Left lung (tissue), 10 donors: ENCODE data around the gene ZCWPW1. TPM values are rescaled to one million over a fixed set of nuclear protein-coding genes. Genes with fewer than 3 reads are reported as not detected.

Source experiments
- ATAC-seq: fragments of 200-7000 bp; cut with Tn5 transposase; one replicate; pipeline ENCODE4 v1.9.1; 2020; ENCODE audit warnings: moderate library complexity
- DNase-seq, 4 donors: peaks; one replicate each; pipeline ENCODE4 v3.0.0-alpha.2; 2013 to 2020
- H3K27ac ChIP-seq, 2 donors: fragments of 200-600 bp; sonication (generic) in 1 of 2; one replicate each; pipeline versions ENCODE4 v1.5.0 to v1.8.0; 2020 to 2021
- H3K27me3 ChIP-seq, 2 donors: fragments of 200-600 bp; sonication (generic) in 1 of 2; one replicate each; pipeline versions ENCODE4 v1.5.0 to v1.8.0; 2020 to 2021
- H3K36me3 ChIP-seq, 2 donors: fragments of 200-600 bp; sonication (generic) in 1 of 2; one replicate each; pipeline versions ENCODE4 v1.5.0 to v1.8.0; 2020 to 2021
- H3K4me1 ChIP-seq, 2 donors: fragments of 200-600 bp; one replicate each; pipeline ENCODE4 v1.8.0; 2021
- H3K4me3 ChIP-seq, 2 donors: fragments of 200-600 bp; sonication (generic) in 1 of 2; one replicate each; pipeline versions ENCODE4 v1.5.0 to v1.8.0; 2020 to 2021; ENCODE audit warnings: mild to moderate bottlenecking in 1 of 2
- H3K9me3 ChIP-seq, 2 donors: fragments of 200-600 bp; sonication (generic) in 1 of 2; one replicate each; pipeline versions ENCODE4 v1.5.0 to v1.8.0; 2020 to 2021
- intact Hi-C, 2 donors: fragments of 100-400 bp; cut with DNase I; formaldehyde crosslinking; loops; one replicate each; pipeline versions ENCODE4 v1.11.2 to v1.14.2; 2022
- polyA plus RNA-seq, 6 donors: library from polyadenylated mRNA; unstranded; fragments of 120-200 nt; gene quantifications; one replicate each; pipeline ENCODE4 v1.2.1, GENCODE V29; 2013; ENCODE audit not compliant: insufficient read length in 6 of 6
- total RNA-seq, 2 donors: library from RNA; stranded (reverse); fragmentation: NEBNext Ultra II Directional; extraction: Animal tissue kit (Norgen Biotek cat#: 25700); gene quantifications; one replicate each; pipeline ENCODE4 v1.2.1, GENCODE V29; 2021
- TF ChIP-seq, protein P1 (sequence below), 2 donors: fragments of 200-600 bp; sonication (generic) in 1 of 2; IDR thresholded peaks; one replicate each; pipeline versions ENCODE4 v1.5.0 to v1.8.0; 2021; ENCODE audit warnings: antibody characterized with exemption in 2 of 2
- donor health status: DM: no; HTN: yes; CAD: no.
- donor health status: DM: no; HTN: no; CAD: no.

Gene ZCWPW1
- total and polyA plus RNA-seq, 8 donors = 2.9 to 9.8 (median 8.6) TPM

- ATAC-seq (no peak), DNase-seq (no peak)
- Histone ChIP-seq H3K4me3 (no peak overlapping the region), H3K4me1 (no peaks in the 10 kb centered on the region), H3K27me3 (no peaks in the 10 kb centered on the region), H3K9me3 (no peaks in the 10 kb centered on the region), H3K27ac (no peak overlapping the region), H3K36me3 (no peaks in the 10 kb centered on the region)
- TF ChIP-seq, protein P1, sequence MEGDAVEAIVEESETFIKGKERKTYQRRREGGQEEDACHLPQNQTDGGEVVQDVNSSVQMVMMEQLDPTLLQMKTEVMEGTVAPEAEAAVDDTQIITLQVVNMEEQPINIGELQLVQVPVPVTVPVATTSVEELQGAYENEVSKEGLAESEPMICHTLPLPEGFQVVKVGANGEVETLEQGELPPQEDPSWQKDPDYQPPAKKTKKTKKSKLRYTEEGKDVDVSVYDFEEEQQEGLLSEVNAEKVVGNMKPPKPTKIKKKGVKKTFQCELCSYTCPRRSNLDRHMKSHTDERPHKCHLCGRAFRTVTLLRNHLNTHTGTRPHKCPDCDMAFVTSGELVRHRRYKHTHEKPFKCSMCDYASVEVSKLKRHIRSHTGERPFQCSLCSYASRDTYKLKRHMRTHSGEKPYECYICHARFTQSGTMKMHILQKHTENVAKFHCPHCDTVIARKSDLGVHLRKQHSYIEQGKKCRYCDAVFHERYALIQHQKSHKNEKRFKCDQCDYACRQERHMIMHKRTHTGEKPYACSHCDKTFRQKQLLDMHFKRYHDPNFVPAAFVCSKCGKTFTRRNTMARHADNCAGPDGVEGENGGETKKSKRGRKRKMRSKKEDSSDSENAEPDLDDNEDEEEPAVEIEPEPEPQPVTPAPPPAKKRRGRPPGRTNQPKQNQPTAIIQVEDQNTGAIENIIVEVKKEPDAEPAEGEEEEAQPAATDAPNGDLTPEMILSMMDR (IDR thresholded peaks at IDR 0.05) = no peak
- intact Hi-C loops = no loop called here
These were observed 13.1 kb downstream of the ZCWPW1 start for GRCh38 chr7:100415448-100415847.

DNA sequence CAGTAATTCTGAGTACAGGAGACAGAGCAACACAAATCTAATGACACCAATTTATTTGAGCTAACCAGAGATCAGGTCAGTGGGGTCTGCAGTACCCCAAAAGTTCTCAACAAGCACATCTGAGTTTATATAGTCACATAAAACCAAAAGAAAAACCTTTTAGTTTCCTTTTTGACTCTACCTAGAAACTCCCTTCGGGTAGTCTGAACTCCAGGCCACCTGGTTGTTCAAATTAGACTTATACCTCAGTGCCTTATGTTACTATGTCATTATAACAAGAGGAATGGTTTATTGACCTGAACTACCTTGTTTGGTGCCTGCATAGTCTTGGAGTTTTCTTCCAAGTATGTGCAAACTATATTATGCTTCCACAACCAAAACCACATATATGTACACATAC is 14.6 kb downstream of the ZCWPW1 start:
- TF ChIP-seq, protein P1 (IDR thresholded peaks at IDR 0.05) = no peak
- intact Hi-C loops = no loop called here
- H3K27ac ChIP-seq = no peak overlapping the region
- H3K36me3 ChIP-seq = peaks cover 0 to under 1% of the 10 kb centered on the region in 2 donors
- DNase-seq (no peak), ATAC-seq (no peak)
- H3K27me3 ChIP-seq = no peaks in the 10 kb centered on the region
- H3K9me3 ChIP-seq = no peaks in the 10 kb centered on the region
- no peak overlapping the region for H3K4me3 ChIP-seq
- no peaks in the 10 kb centered on the region for H3K4me1 ChIP-seq

- H3K27ac ChIP-seq = no peak overlapping the region
- peaks cover 0 to 6% of the 10 kb centered on the region in 2 donors for H3K36me3 ChIP-seq
- H3K4me1 ChIP-seq = no peaks in the 10 kb centered on the region
- no peaks in the 10 kb centered on the region for H3K9me3 ChIP-seq
- intact Hi-C loops = no loop called here
- no peak overlapping the region for H3K4me3 ChIP-seq
- DNase-seq = no peak
- TF ChIP-seq, protein P1 (IDR thresholded peaks at IDR 0.05) = no peak
- H3K27me3 ChIP-seq = no peaks in the 10 kb centered on the region
- ATAC-seq = peak; percentile 68
These were observed 15.2 kb downstream of the ZCWPW1 start for GRCh38 chr7:100413346-100413745.

DNA sequence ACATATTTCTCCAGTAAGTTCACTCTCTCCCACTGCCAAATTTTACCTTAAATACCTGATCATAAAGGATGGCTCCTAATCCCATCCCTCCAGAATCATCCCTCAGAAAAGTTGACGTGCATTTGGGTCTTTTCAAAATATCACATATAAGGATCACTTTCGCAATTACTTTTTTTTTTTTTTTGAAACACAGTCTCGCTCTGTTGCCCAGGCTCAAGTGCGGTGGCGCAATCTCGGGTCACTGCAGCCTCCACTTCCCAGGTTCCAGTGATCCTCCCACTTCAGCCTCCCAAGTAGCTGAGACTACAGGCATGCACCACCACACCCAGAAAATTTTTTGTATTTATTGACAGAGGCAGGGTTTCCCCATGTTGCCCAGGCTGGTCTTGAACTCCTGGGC is 17.4 kb downstream of the ZCWPW1 start:
- ATAC-seq (no peak), DNase-seq (no peak)
- no peak overlapping the region for H3K4me3 ChIP-seq
- peaks cover 0 to 6% of the 10 kb centered on the region in 2 donors for H3K36me3 ChIP-seq
- intact Hi-C loops = no loop called here
- no peak overlapping the region for H3K27ac ChIP-seq
- no peaks in the 10 kb centered on the region for H3K27me3 ChIP-seq
- no peaks in the 10 kb centered on the region for H3K9me3 ChIP-seq
- H3K4me1 ChIP-seq = no peaks in the 10 kb centered on the region
- TF ChIP-seq, protein P1 (IDR thresholded peaks at IDR 0.05) = no peak

DNA sequence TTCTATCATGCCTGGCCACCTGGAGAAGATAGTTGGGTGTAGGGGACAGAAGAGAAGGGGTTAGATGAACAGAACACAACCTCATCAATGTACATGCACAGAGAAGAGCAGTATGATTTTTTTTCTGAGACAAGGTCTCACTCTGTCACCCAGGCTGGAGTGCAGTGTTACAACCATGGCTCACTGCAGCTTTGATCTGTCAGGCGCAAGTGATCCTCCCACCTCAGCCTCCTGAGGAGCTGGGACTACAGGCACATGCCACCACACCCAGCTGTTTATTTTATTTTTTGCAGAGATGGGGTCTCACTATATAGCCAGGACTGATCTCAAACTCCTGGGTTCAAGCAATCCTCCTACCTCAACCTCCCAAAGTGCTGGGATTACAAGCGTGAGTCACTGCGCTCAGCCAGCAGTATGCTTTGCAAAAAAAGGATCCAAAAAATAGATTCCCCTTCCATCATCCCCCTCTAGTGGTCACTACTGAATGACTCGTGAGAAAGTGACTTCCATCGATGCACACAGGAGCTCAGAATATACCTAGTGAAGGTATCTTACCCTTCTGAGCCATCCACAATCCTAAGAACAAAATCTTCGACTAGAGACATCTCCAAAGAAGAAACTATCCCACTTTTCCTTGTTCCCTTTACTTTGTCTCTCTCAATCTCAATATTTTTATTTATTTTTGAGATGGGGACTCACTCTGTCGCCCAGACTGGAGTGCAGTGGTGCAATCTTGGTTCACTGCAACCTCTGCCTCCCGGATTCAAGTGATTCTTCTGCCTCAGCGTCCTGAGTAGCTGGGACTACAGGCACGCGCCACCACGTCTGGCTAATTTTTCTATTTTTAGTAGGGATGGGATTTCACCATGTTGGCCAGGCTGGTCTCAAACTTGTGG is 21.0 kb downstream of the ZCWPW1 start:
- no peak overlapping the region for H3K27ac ChIP-seq
- intact Hi-C loops = no loop called here
- DNase-seq = peak in 2 of 4 donors; percentile 20 to 45
- H3K4me3 ChIP-seq = no peak overlapping the region
- TF ChIP-seq, protein P1 (IDR thresholded peaks at IDR 0.05) = peak; percentile 44 to 62
- no peaks in the 10 kb centered on the region for H3K4me1 ChIP-seq
- H3K27me3 ChIP-seq = no peaks in the 10 kb centered on the region
- peaks cover 0 to 6% of the 10 kb centered on the region in 2 donors for H3K36me3 ChIP-seq
- no peaks in the 10 kb centered on the region for H3K9me3 ChIP-seq
- ATAC-seq = peak; percentile 87
